HUES64 (cell line): ENCODE measurements around the gene PARP12.

Experiments
- H3K27ac ChIP-seq: 2 replicates; pipeline ENCODE4 v1.7.0; 2013; ENCODE audit warnings: low read depth, low read length, inconsistent platforms
- H3K27me3 ChIP-seq: 2 replicates; pipeline ENCODE4 v1.6.1; 2013; ENCODE audit warnings: mild to moderate bottlenecking, low read length; ENCODE audit not compliant: insufficient read depth
- H3K36me3 ChIP-seq: 2 replicates; pipeline ENCODE4 v1.6.1; 2013; ENCODE audit warnings: mild to moderate bottlenecking, low read length; ENCODE audit not compliant: insufficient read depth
- H3K4me1 ChIP-seq: 2 replicates; pipeline ENCODE4 v1.6.1; 2013; ENCODE audit warnings: mild to moderate bottlenecking, low read length, moderate library complexity; ENCODE audit not compliant: insufficient read depth
- H3K4me3 ChIP-seq: 2 replicates; pipeline ENCODE4 v1.5.1; 2013; ENCODE audit warnings: mild to moderate bottlenecking, low read length, moderate library complexity
- H3K9ac ChIP-seq: 2 replicates; pipeline ENCODE4 v1.6.1; 2013; ENCODE audit warnings: mild to moderate bottlenecking, low read depth, low read length
- H3K9me3 ChIP-seq: 2 replicates; pipeline ENCODE4 v1.6.1; 2013; ENCODE audit warnings: low read depth, low read length; ENCODE audit not compliant: insufficient read depth
- WGBS: fragments of 150-250, 120-280 bp; methylation state at CpG from one replicate; pipeline ENCODE4 v1.1.7; 2013; ENCODE audit warnings: missing lambda C conversion rate; 5-methylcytosine and 5-hydroxymethylcytosine counted together

The PARP12 gene

DNA sequence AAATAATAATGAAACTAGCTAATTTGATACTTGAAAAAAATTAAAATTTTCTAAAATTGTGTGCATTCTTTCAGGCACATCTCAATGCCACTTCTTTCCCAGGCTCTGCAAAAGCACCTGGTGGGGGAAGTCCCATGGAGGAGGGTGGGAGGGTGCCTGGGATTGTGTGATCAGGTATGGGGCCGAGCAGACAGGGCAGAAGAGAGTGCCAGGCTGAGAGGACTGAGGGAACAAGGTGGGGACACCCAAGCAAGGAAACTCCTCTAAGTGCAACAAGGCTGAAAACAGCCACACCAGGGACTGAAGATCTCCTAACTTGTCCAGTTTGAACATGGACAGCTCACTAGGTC lies 13.8 kb downstream of the PARP12 start:
- 78% methylated on average over 1 of the region's 1 CpG for WGBS
- H3K36me3 ChIP-seq = 0 out of 2 replicates have a peak, but pooled peaks cover 2% of the 10 kb centered on the region

DNA sequence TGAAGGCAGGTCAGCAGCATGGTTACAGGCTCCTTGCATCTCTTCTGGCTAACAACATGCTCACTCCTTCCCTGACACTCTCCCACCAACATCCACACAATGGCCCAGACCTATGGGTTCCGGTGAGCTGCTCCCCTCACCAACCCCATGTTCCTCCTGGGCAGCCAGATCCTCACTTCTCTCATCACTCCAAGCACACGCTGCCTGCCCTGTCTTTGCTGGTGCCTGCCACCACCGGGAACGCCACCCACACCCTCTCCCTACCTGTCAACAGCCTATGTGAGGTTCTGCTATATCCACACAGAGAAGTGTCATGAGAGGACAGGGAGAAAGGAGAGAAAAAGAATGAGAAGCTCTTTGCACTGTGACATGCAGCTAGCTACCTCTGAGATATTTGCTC lies 14.6 kb downstream of the PARP12 start:
- Histone ChIP-seq H3K9me3 (no peaks in the 10 kb centered on the region), H3K9ac (no peak overlapping the region), H3K4me1 (no peaks in the 10 kb centered on the region), H3K36me3 (0 out of 2 replicates have a peak, but pooled peaks cover 3% of the 10 kb centered on the region), H3K4me3 (no peak overlapping the region), H3K27ac (no peak overlapping the region), H3K27me3 (no peaks in the 10 kb centered on the region)
- WGBS = 92% methylated on average over 4 of the region's 4 CpGs

More for the DNA sequence above, 13.8 kb downstream of the PARP12 start:
- Histone ChIP-seq H3K27ac (no peak overlapping the region), H3K9me3 (no peaks in the 10 kb centered on the region), H3K4me3 (no peak overlapping the region), H3K4me1 (no peaks in the 10 kb centered on the region), H3K9ac (no peak overlapping the region), H3K27me3 (no peaks in the 10 kb centered on the region)

DNA sequence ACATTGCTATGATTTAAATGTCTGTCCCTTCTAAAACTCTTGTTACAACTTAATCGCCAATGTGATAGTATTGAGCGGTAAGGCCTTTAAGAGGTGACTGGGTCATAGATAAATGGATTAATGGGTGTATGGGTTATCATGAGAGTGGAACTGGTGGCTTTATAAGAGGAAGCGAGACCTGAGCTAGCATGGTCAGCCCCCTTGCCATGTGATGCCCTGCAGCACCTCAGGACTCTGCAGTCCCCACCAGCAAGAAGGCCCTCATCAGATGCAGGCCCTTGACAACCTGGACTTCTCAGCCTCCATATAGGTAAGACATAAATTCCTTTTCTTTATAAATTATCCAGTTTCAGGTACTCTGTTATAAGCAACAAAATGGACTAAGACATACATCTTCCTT lies 15.6 kb downstream of the PARP12 start:
- WGBS = 97% methylated on average over 3 of the region's 3 CpGs
- no peak overlapping the region for H3K27ac ChIP-seq

DNA sequence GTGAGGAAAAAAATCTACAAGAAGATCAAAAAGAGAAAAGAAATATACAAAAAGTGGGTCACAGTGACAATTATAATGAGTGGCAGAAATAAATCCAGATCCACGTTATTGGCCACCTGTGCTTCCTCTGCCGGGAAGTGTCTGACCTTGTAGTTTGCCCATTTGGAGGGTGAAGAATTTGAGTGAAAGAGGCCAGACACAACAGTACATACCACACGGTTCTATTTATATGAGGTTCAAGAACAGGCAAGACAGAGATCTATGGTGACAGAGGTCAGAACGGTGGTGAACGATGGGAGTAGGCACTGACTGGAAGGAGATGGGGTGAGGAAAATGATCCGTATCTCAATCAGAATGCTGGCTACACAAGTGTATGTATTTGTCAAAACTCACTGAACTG lies 17.1 kb downstream of the PARP12 start:
- H3K36me3 ChIP-seq = 0 out of 2 replicates have a peak, but pooled peaks cover 3% of the 10 kb centered on the region
- no peak overlapping the region for H3K9ac ChIP-seq
- no peak overlapping the region for H3K4me3 ChIP-seq
- no peak overlapping the region for H3K27ac ChIP-seq
- H3K9me3 ChIP-seq = no peaks in the 10 kb centered on the region
- H3K27me3 ChIP-seq = no peaks in the 10 kb centered on the region
- 93% methylated on average over 6 of the region's 6 CpGs for WGBS
- H3K4me1 ChIP-seq = no peaks in the 10 kb centered on the region

More for the DNA sequence above, 15.6 kb downstream of the PARP12 start:
- 0 out of 2 replicates have a peak, but pooled peaks cover 3% of the 10 kb centered on the region for H3K36me3 ChIP-seq
- H3K4me1 ChIP-seq = no peaks in the 10 kb centered on the region
- no peaks in the 10 kb centered on the region for H3K27me3 ChIP-seq
- no peak overlapping the region for H3K9ac ChIP-seq
- H3K9me3 ChIP-seq = no peaks in the 10 kb centered on the region
- H3K4me3 ChIP-seq = no peak overlapping the region

DNA sequence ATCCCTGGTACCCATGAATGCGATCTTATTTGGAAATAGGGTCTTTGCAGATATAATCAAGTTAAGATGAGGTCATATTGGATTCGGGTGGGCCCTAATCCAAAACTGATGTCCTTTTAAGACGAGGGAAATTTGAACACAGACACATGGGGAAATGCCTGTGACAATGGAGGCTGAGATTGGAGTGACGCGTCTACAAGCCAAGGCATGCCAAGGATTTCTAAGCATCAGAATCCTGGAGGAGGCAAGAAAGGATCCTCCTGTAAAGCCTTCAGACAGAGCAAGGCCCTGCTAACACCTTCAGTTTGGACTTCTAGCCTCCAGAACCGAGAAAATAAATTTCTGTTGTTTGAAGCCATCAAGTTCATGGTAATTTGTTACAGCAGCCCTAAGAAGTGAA lies 18.5 kb downstream of the PARP12 start:
- H3K4me1 ChIP-seq = no peaks in the 10 kb centered on the region
- H3K36me3 ChIP-seq = 0 out of 2 replicates have a peak, but pooled peaks cover 3% of the 10 kb centered on the region
- no peak overlapping the region for H3K27ac ChIP-seq
- H3K9me3 ChIP-seq = no peaks in the 10 kb centered on the region
- 97% methylated on average over 6 of the region's 6 CpGs for WGBS
- no peak overlapping the region for H3K4me3 ChIP-seq
- H3K27me3 ChIP-seq = no peaks in the 10 kb centered on the region
- no peak overlapping the region for H3K9ac ChIP-seq

DNA sequence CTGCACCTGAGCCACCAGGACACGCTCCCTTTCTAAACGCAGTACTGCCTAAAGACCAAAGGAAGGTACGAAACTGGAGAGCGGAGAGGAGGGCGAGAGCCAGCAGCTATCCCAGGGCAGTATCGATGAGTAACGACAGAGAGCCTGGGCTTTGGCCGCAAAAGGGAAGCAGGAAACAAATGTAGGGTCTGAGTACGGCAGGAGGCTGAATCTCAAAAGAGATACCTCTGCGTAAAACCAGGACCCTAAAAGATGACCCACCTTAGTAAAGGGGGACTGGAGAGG lies 20.4 kb downstream of the PARP12 start:
- Histone ChIP-seq H3K4me3 (no peak overlapping the region), H3K4me1 (no peaks in the 10 kb centered on the region), H3K9me3 (no peaks in the 10 kb centered on the region), H3K27me3 (no peaks in the 10 kb centered on the region), H3K9ac (no peak overlapping the region), H3K36me3 (0 out of 2 replicates have a peak, but pooled peaks cover 3% of the 10 kb centered on the region), H3K27ac (no peak overlapping the region)
- 94% methylated on average over 10 of the region's 10 CpGs for WGBS

DNA sequence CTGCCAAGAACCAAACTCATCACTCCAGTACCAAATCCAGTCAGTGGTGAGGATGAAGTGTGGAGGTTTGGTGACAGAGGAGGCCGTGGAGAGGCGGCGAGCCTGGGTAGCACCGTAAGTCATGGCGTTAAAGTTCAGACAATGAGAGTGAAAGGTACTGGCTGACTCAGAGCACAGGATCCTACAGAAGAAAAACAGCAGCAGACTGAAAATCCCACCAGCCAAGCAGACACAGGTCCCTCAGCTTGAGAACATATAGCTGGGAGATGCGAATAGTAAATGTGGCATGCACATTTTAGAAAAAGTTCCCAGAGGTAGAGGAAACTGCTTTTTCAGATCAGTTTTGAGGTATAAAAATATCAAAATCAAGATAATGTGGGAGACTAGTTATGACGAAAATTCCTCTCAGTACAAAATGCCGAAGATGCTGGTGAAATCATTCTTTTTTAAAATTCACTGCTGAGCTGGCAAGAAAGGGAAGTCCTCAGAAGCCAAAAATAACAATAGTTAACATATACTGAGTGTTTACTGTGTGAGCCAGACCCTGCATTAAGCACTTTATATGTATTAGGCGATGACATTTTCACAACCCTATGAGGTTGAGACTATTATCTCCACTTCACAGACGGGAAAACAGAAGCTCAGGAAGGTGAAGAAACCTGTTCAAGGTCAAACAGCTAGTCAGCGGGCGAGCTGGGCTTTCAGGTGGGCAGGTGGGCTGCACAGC lies 20.9 kb downstream of the PARP12 start:
- no peak overlapping the region for H3K27ac ChIP-seq
- H3K27me3 ChIP-seq = no peaks in the 10 kb centered on the region
- H3K4me1 ChIP-seq = no peaks in the 10 kb centered on the region
- 0 out of 2 replicates have a peak, but pooled peaks cover 3% of the 10 kb centered on the region for H3K36me3 ChIP-seq
- H3K9me3 ChIP-seq = no peaks in the 10 kb centered on the region
- no peak overlapping the region for H3K4me3 ChIP-seq
- 95% methylated on average over 12 of the region's 12 CpGs for WGBS
- no peak overlapping the region for H3K9ac ChIP-seq

DNA sequence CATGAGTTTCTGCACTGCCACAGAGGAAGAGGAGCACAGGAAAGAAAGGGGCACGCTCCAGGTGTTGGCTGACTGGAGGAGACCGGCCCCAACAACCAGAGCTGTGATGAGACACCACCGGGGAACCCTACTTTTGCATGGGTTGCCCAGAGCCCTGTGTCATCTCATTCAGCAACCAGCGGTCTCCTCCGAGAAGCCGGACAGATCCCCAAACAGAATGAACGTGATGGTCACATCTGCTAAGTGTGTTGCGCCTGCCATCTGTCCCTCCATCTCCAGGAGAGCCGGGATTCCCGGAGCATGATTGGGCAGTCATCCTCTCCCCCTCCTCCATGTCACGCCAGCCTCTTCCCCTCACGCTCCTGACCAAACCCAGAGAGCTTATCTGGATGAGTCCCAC lies 22.9 kb downstream of the PARP12 start:
- Histone ChIP-seq H3K36me3 (0 out of 2 replicates have a peak, but pooled peaks cover 3% of the 10 kb centered on the region), H3K9ac (no peak overlapping the region), H3K27ac (no peak overlapping the region), H3K4me3 (no peak overlapping the region), H3K9me3 (no peaks in the 10 kb centered on the region), H3K4me1 (no peaks in the 10 kb centered on the region), H3K27me3 (no peaks in the 10 kb centered on the region)
- 95% methylated on average over 12 of the region's 12 CpGs for WGBS

DNA sequence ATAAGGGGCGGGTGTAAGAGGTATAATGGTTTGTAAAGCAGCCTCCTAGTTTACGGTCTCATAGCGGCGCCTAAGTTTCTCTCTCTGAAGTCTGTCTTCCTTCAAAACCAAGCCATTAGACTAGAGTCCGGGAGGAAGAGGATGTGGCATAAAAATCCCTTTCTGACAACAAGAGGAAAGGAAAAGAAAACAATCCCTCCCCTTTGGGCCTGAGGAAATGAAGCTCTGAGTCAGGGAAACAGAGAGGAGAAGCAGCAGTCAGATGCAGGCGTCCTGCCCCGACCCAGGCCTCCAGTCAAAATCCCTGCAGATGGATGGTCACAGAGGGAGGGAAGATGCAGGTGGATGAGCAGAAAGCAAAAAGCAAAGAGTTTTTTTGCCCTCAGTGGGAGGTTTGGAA lies 23.7 kb downstream of the PARP12 start:
- H3K27me3 ChIP-seq = no peaks in the 10 kb centered on the region
- H3K27ac ChIP-seq = no peak overlapping the region
- 95% methylated on average over 6 of the region's 7 CpGs for WGBS
- H3K9me3 ChIP-seq = no peaks in the 10 kb centered on the region
- no peak overlapping the region for H3K4me3 ChIP-seq
- no peak overlapping the region for H3K9ac ChIP-seq
- no peaks in the 10 kb centered on the region for H3K4me1 ChIP-seq
- 0 out of 2 replicates have a peak, but pooled peaks cover 2% of the 10 kb centered on the region for H3K36me3 ChIP-seq

DNA sequence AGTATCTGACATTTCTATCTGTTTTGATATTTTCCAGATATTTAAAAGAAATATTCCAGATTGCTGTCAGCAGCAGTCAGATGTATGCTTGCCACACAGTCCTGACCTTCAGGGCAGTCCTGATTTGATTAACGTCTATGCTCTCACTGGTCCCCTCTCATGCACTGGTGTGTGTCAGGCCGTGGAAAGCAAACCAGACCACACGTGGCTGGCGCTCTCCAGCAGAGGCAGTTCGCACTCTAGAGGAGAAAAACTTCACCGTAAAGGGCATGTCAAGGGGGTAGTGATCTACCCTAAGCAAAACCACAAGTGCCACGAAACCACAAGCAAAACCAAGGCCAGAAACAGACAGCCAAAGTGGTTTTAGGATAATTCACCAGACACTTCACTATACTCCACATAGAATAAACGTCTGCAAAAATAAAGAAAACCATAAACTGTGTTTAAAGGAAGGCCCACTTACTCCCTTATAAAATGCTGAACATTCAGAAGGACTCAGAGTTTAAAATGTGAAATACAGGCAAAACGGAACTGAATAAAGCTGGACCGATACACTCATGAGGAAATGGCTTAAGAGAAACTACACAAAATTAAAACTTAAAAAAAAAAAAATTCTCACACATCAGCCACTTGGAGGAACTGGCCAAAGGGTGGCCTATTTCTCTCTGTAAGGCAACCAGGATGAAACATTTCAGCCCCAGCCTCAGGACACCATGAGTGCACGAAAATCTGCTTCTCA lies 26.4 kb downstream of the PARP12 start:
- 96% methylated on average over 11 of the region's 11 CpGs for WGBS
- Histone ChIP-seq H3K4me1 (no peaks in the 10 kb centered on the region), H3K9ac (no peak overlapping the region), H3K27me3 (no peaks in the 10 kb centered on the region), H3K27ac (no peak overlapping the region), H3K36me3 (no peaks in the 10 kb centered on the region), H3K4me3 (no peak overlapping the region), H3K9me3 (no peaks in the 10 kb centered on the region)

DNA sequence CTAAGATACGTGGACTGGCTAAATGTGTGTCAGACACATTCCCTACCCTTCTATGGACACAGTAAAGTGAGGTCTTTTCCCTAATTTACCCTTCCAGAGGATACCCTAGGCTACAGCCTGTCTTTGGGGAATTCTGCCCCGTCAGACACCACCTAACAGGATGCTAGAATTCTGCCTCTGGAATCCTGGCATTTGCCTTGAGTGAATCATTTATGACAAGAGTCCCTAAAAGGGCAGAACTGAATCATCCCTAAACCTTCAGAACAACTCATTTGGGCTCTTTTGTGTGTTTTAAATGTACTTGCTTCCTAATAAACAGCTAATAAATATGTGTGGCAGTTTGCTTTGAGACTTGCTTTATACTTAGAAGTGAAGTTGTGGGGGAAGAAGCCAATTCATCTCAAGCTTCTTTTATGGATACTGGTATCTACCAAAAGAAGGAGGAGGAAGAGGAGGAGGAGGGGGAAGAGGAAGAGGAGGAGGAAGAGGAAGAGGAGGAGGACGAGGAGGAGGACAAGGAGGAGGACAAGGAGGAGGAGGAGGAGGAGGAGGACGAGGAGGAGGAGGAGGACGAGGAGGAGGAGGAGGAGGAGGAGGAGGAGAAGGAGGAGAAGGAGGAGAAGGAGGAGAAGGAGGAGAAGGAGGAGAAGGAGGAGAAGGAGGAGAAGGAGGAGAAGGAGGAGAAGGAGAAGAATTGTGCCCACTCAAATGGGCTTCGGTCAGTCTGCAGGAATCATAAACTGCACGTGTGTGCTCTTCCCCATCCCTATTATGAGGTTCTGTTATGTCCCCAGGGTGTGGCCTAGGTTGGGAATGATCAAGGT lies 27.1 kb downstream of the PARP12 start:
- H3K9me3 ChIP-seq = no peaks in the 10 kb centered on the region
- H3K27me3 ChIP-seq = no peaks in the 10 kb centered on the region
- H3K27ac ChIP-seq = no peak overlapping the region
- WGBS = 97% methylated on average over 4 of the region's 7 CpGs
- no peak overlapping the region for H3K9ac ChIP-seq
- no peaks in the 10 kb centered on the region for H3K4me1 ChIP-seq
- no peak overlapping the region for H3K4me3 ChIP-seq
- H3K36me3 ChIP-seq = no peaks in the 10 kb centered on the region
